Smooth muscle cell of bladder (primary cell): ENCODE data around the gene KRT6C. TPM values are rescaled to one million over a fixed set of nuclear protein-coding genes. Genes with fewer than 3 reads are reported as not detected.

Experiments
- total RNA-seq: library from RNA; depleted of rRNA; stranded (reverse); fragments of >200 nt; gene quantifications from 2 replicates; pipeline ENCODE4 v1.2.3, GENCODE V29; 2014

KRT6C gene
- not detected in 2 replicates for total RNA-seq

GRCh38 chr12:52473768-52474167, at the start of gene KRT6C:
KRT6C (minus strand) TSS chr12:52473805; CDS start chr12:52473737, 68 bp downstream.

GRCh38 chr12:52519826-52520662, 46.4 kb upstream of the KRT6C start, which contains the start of gene KRT5:
KRT5 (minus strand) TSS chr12:52520394; CDS start chr12:52520296, 98 bp downstream.

GRCh38 chr12:52493172-52493571, 19.6 kb upstream of the KRT6C start, which contains the start of gene KRT6A:
KRT6A (minus strand) TSS chr12:52493257; CDS start chr12:52493188, 69 bp downstream.

GRCh38 chr12:52452101-52452500, 21.5 kb downstream of the KRT6C start, which contains the start of gene KRT6B:
KRT6B (minus strand) TSS chr12:52452146; CDS start chr12:52452078, 68 bp downstream.

GRCh38 chr12:52434081-52434733, 39.4 kb downstream of the KRT6C start, which contains the start of gene KRT75:
KRT75 (minus strand) TSS chr12:52434371; CDS start chr12:52434304, 67 bp downstream.

Other genes with a start within 250 kb of the KRT6C start
- 16.1 and 53.3 TPM in 2 replicates for gene KRT7, start 240.6 kb downstream of the KRT6C start, total RNA-seq
- 0.09 and 0.14 TPM in 2 replicates for gene KRT86, start 199.2 kb downstream of the KRT6C start, total RNA-seq
- under 0.01 and 0.28 TPM in 2 replicates for gene KRT81, start 182.3 kb downstream of the KRT6C start, total RNA-seq
- gene KRT83, start 152.4 kb downstream of the KRT6C start, total RNA-seq = 0.14 TPM in 1 of 2 replicates, not detected in the other
- not detected in 2 replicates for gene KRT85, start 106.3 kb downstream of the KRT6C start, total RNA-seq
- gene KRT84, start 88.2 kb downstream of the KRT6C start, total RNA-seq = not detected in 2 replicates
- not detected in 2 replicates for gene KRT82, start 67.5 kb downstream of the KRT6C start, total RNA-seq
- not detected in 2 replicates for gene KRT75, start 39.4 kb downstream of the KRT6C start, total RNA-seq
- gene KRT6B, start 21.7 kb downstream of the KRT6C start, total RNA-seq = 0.14 and 0.18 TPM in 2 replicates
- 3.7 and 22.8 TPM in 2 replicates for gene KRT6A, start 19.5 kb upstream of the KRT6C start, total RNA-seq
- gene KRT5, start 46.6 kb upstream of the KRT6C start, total RNA-seq = 1.3 and 2.3 TPM in 2 replicates
- not detected in 2 replicates for gene KRT71, start 79.3 kb upstream of the KRT6C start, total RNA-seq
- not detected in 2 replicates for gene KRT74, start 100.0 kb upstream of the KRT6C start, total RNA-seq
- gene KRT72, start 127.7 kb upstream of the KRT6C start, total RNA-seq = not detected in 2 replicates
- gene KRT73, start 144.8 kb upstream of the KRT6C start, total RNA-seq = not detected in 2 replicates
- not detected in 2 replicates for gene KRT2, start 178.4 kb upstream of the KRT6C start, total RNA-seq
- not detected in 2 replicates for gene KRT1, start 206.6 kb upstream of the KRT6C start, total RNA-seq
- not detected in 2 replicates for gene KRT77, start 229.7 kb upstream of the KRT6C start, total RNA-seq